CD4-positive, alpha-beta T cell (primary cell): ENCODE measurements around the gene NSFL1C. TPM values are rescaled to one million over a fixed set of nuclear protein-coding genes. Genes with fewer than 3 reads are reported as not detected.

Experiments used
- ATAC-seq: fragments of 200-7000 bp; cut with Tn5 transposase; one replicate; pipeline ENCODE4 v1.10.0; 2022; ENCODE audit warnings: mild to moderate bottlenecking; ENCODE audit not compliant: poor library complexity
- CTCF ChIA-PET: fragments of 350-600 bp; sonication (Branson Sonifier 250); formaldehyde crosslinking; loops from one replicate; lab custom pipeline; 2021; ENCODE audit warnings: antibody characterized with exemption, inconsistent platforms; lab: Charles Lee
- POLR2A ChIA-PET: fragments of 350-600 bp; sonication (Branson Sonifier 250); formaldehyde crosslinking; loops from one replicate; lab custom pipeline; 2021; ENCODE audit warnings: antibody characterized with exemption, inconsistent platforms; lab: Charles Lee
- DNase-seq, 14 experiments: peaks; one replicate each; pipeline ENCODE4 v3.0.0-alpha.2; 2013 to 2020; ENCODE audit warnings: mixed read lengths in 2 of 14
- H3K27ac ChIP-seq, 2 donors: one replicate each; pipeline versions ENCODE4 v1.5.1 to v1.7.0; 2013; ENCODE audit warnings: low read length in 2 of 2, low read depth in 1 of 2, mild to moderate bottlenecking in 1 of 2
- H3K27me3 ChIP-seq, 2 experiments: 1 replicate in 1 of 2; 2 replicates in 1 of 2; pipeline versions ENCODE4 v1.6.1 to v1.7.0; 2013; ENCODE audit warnings: low read length in 2 of 2, control low read depth in 1 of 2, mild to moderate bottlenecking in 1 of 2, moderate library complexity in 1 of 2; ENCODE audit not compliant: insufficient read depth in 2 of 2, control insufficient read depth in 1 of 2
- H3K36me3 ChIP-seq: one replicate; pipeline ENCODE4 v1.6.1; 2013; ENCODE audit warnings: low read length, control low read depth; ENCODE audit not compliant: insufficient read depth
- H3K4me1 ChIP-seq: one replicate; pipeline ENCODE4 v1.6.1; 2013; ENCODE audit warnings: low read length, control low read depth; ENCODE audit not compliant: insufficient read depth
- H3K4me3 ChIP-seq: one replicate; pipeline ENCODE4 v1.5.1; 2013; ENCODE audit warnings: mild to moderate bottlenecking, low read length, moderate library complexity
- H3K9me3 ChIP-seq, 2 experiments: 1 replicate in 1 of 2; 2 replicates in 1 of 2; pipeline versions ENCODE4 v1.6.1 to v1.7.0; 2013; ENCODE audit warnings: low read length in 2 of 2, mild to moderate bottlenecking in 2 of 2, control low read depth in 1 of 2, moderate library complexity in 1 of 2; ENCODE audit not compliant: control insufficient read depth in 1 of 2, insufficient read depth in 1 of 2
- H3K27ac Mint-ChIP-seq: one replicate; pipeline ENCODE4 v1.8.0; 2020; ENCODE audit warnings: mixed read lengths
- H3K27me3 Mint-ChIP-seq: one replicate; pipeline ENCODE4 v1.8.0; 2021; ENCODE audit warnings: mixed read lengths
- H3K36me3 Mint-ChIP-seq: one replicate; pipeline ENCODE4 v1.8.0; 2021; ENCODE audit warnings: low read depth, mixed read lengths
- H3K4me1 Mint-ChIP-seq: one replicate; pipeline ENCODE4 v1.8.0; 2021; ENCODE audit warnings: low read depth, mixed read lengths
- H3K4me3 Mint-ChIP-seq: one replicate; pipeline ENCODE4 v1.8.0; 2020; ENCODE audit warnings: mild to moderate bottlenecking, mixed read lengths
- H3K9me3 Mint-ChIP-seq: one replicate; pipeline ENCODE4 v1.8.0; 2020; ENCODE audit warnings: mixed read lengths
- CTCF ChIP-seq: fragments of 200-600 bp; IDR thresholded peaks from one replicate; pipeline ENCODE4 v1.8.0; 2022; ENCODE audit warnings: antibody characterized with exemption, mild to moderate bottlenecking
- intact Hi-C, 2 experiments: fragments of 100-400 bp; cut with DNase I in 1 of 2; cut with micrococcal nuclease in 1 of 2; formaldehyde crosslinking; loops; one replicate each; pipeline versions ENCODE4 v1.15.1 to v1.9.0; 2023 to 2025; cut with DNase I, micrococcal nuclease
- total RNA-seq, 174 experiments: library from RNA in 2 of 174; stranded (reverse) in 2 of 174; gene quantifications; one replicate each; pipeline ENCODE4 v1.2.3 and lab custom pipeline; 2021 to 2026

NSFL1C gene
- total RNA-seq, 2 experiments from 2014 or later = 53.2 to 53.4 TPM

- H3K36me3 Mint-ChIP-seq = peaks cover 5% of the 10 kb centered on the region
- H3K27ac Mint-ChIP-seq = no peak overlapping the region
- H3K4me3 Mint-ChIP-seq = no peak overlapping the region
- intact Hi-C loops = no loop called here
- H3K27me3 ChIP-seq = peaks cover 0 to 9% of the 10 kb centered on the region in 2 experiments
- peaks cover 5% of the 10 kb centered on the region for H3K4me1 Mint-ChIP-seq
- DNase-seq (no peak), ATAC-seq (no peak)
- H3K27ac ChIP-seq = no peak overlapping the region
- ChIA-PET POLR2A (interaction anchor here (0.6 kb wide), 1 partner anchor 133 kb away, joined by 3 read pairs; no protein-coding TSS in a partner anchor), CTCF (no interaction called here)
- peaks cover 9% of the 10 kb centered on the region for H3K9me3 Mint-ChIP-seq
- no peak overlapping the region for H3K4me3 ChIP-seq
- no peaks in the 10 kb centered on the region for H3K36me3 ChIP-seq
- peaks cover 11 to 30% of the 10 kb centered on the region in 2 experiments for H3K9me3 ChIP-seq
- peaks cover 5% of the 10 kb centered on the region for H3K27me3 Mint-ChIP-seq
- TF ChIP-seq CTCF = no peak
- peaks cover 3% of the 10 kb centered on the region for H3K4me1 ChIP-seq
These were observed 46.6 kb downstream of the NSFL1C start for GRCh38 chr20:1420066-1420465.

GRCh38 chr20:1418350-1418749 lies 48.3 kb downstream of the NSFL1C start:
- Histone ChIP-seq H3K27me3 (peaks cover 0 to 9% of the 10 kb centered on the region in 2 experiments), H3K4me1 (peaks cover 3% of the 10 kb centered on the region), H3K4me3 (no peak overlapping the region), H3K27ac (no peak overlapping the region), H3K36me3 (no peaks in the 10 kb centered on the region), H3K9me3 (peaks cover 11 to 30% of the 10 kb centered on the region in 2 experiments)
- DNase-seq (no peak), ATAC-seq (no peak)
- Mint-ChIP-seq H3K4me3 (no peak overlapping the region), H3K4me1 (peaks cover 5% of the 10 kb centered on the region), H3K9me3 (peaks cover 9% of the 10 kb centered on the region), H3K27ac (no peak overlapping the region), H3K36me3 (peaks cover 5% of the 10 kb centered on the region), H3K27me3 (peaks cover 5% of the 10 kb centered on the region)
- intact Hi-C loops = no loop called here
- POLR2A ChIA-PET = no interaction called here
- CTCF ChIA-PET = no interaction called here
- no peak for TF ChIP-seq CTCF

- peaks cover 3% of the 10 kb centered on the region for H3K4me1 ChIP-seq
- H3K27ac ChIP-seq = no peak overlapping the region
- no peak for TF ChIP-seq CTCF
- Mint-ChIP-seq H3K36me3 (peaks cover 5% of the 10 kb centered on the region), H3K27ac (no peak overlapping the region), H3K9me3 (peaks cover 9% of the 10 kb centered on the region), H3K27me3 (peaks cover 5% of the 10 kb centered on the region), H3K4me1 (peaks cover 2% of the 10 kb centered on the region), H3K4me3 (no peak overlapping the region)
- DNase-seq (no peak), ATAC-seq (no peak)
- H3K9me3 ChIP-seq = peaks cover 11 to 30% of the 10 kb centered on the region in 2 experiments
- H3K27me3 ChIP-seq = peaks cover 0 to 9% of the 10 kb centered on the region in 2 experiments
- H3K36me3 ChIP-seq = no peaks in the 10 kb centered on the region
- POLR2A ChIA-PET = no interaction called here
- no peak overlapping the region for H3K4me3 ChIP-seq
- CTCF ChIA-PET = no interaction called here
- intact Hi-C loops = no loop called here
These were observed 48.9 kb downstream of the NSFL1C start for GRCh38 chr20:1417790-1418189.
